HFF-Myc (cell line): Measurements from ENCODE around the gene TCERG1L.
"Not testable (repeated sequence)": the region's sequence is repeated elsewhere in the genome, so short reads cannot be mapped to it uniquely, and the experiment has no call there.

Experiments used
- DNase-seq: peaks from one replicate; pipeline ENCODE4 v3.0.0-alpha.2; 2011; ENCODE audit warnings: low read depth; ENCODE audit errors: extremely low read depth
- H3K4me3 ChIP-seq: replicated peaks from 2 replicates; pipeline ENCODE4 v1.5.1; 2011; ENCODE audit warnings: low read depth, mild to moderate bottlenecking, control low read depth, low read length
- CTCF ChIP-seq: IDR thresholded peaks from 2 replicates; pipeline ENCODE4 v1.5.1; 2012; ENCODE audit warnings: mild to moderate bottlenecking, low read depth, low read length, control low read depth; ENCODE audit errors: missing control alignments

The TCERG1L gene

GRCh38 chr10:131239926-131240325, 71.6 kb downstream of the TCERG1L start:
- no peak overlapping the region for H3K4me3 ChIP-seq
- no peak for TF ChIP-seq CTCF
- no peak for DNase-seq

GRCh38 chr10:131239450-131239849, 72.1 kb downstream of the TCERG1L start:
- no peak for DNase-seq
- H3K4me3 ChIP-seq = no peak overlapping the region
- no peak for TF ChIP-seq CTCF

- no peak overlapping the region for H3K4me3 ChIP-seq
- DNase-seq = no peak
- TF ChIP-seq CTCF = no peak
These were observed 72.7 kb downstream of the TCERG1L start for GRCh38 chr10:131238669-131239280.

- H3K4me3 ChIP-seq = no peak overlapping the region
- TF ChIP-seq CTCF = no peak
- no peak for DNase-seq
These were observed 73.4 kb downstream of the TCERG1L start for GRCh38 chr10:131237991-131238651.

GRCh38 chr10:131234606-131235005, 76.9 kb downstream of the TCERG1L start:
- not testable (repeated sequence) for H3K4me3 ChIP-seq, DNase-seq

- no peak overlapping the region for H3K4me3 ChIP-seq
- no peak for DNase-seq
- TF ChIP-seq CTCF = no peak
These were observed 77.8 kb downstream of the TCERG1L start for GRCh38 chr10:131233611-131234258.

GRCh38 chr10:131231965-131232541, 79.5 kb downstream of the TCERG1L start:
- H3K4me3 ChIP-seq = no peak overlapping the region
- no peak for TF ChIP-seq CTCF
- no peak for DNase-seq
